Endometrium (tissue), 2 donors: Measurements from ENCODE around the gene SPINK7.

Experiments used
- FAIRE-seq: peaks from 2 replicates; lab custom pipeline; 2012; peaks lifted over from hg19 to GRCh38; lab: Jason Lieb, UNC
- donor health status: control.
- donor health status: control.

SPINK7 gene

DNA sequence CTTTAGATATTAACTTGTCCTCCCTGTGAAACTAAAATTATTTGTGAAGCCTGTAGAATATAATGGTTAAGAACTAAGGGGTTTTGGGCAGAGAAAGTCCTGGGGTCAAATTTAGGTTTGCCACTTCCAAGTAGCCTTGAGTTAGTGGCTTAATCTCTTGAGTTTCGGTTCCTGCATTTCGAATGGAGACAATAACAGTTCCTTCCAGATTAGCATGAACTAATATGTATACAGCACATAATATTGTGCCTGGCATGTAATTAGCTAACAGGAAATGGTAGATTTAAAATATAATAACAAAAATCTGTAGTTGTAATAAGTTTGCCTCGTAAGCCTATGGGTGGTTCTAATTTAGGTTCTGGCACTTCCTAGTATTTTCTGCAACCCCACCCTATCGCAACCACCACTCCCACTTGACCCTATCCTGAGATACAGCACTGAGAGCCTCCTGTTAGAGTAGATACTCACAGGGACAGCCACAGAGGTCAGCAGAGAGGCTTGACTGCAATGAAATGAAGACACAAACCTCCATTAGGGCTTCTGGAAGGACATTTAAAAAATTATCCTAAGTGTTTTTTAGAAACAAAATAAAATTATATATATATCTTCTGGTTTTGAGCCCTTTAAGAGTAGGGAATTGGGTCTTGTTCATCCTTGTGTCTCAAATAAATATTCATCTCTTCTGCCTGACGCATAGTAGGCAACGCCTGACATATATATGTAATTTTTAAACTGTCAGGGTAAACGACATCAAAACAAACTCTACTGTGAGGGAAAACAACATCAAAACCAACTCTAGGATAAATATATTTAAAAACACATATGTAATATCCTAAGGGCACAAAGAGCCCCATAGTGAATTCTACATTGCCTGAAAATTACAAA, 31.6 kb downstream of the SPINK7 start:
- no peak for FAIRE-seq

DNA sequence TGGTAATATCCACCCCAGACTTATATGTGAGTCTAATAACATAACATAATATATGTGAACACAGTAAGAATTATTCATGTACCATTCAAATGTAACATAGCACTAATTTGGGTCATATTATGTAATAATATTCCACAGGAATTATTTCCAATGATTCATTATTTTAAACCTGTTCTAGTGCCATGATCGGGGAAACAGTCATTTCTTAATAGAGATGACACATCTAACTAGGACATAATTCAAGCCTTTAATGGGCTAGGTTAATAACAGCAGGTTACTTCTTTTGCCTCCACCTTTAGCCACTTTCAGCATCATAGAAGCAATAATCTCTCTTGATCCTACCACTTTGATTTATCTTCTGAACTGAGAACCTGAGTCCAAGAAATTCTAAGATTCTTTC, 35.5 kb downstream of the SPINK7 start:
- no peak for FAIRE-seq

DNA sequence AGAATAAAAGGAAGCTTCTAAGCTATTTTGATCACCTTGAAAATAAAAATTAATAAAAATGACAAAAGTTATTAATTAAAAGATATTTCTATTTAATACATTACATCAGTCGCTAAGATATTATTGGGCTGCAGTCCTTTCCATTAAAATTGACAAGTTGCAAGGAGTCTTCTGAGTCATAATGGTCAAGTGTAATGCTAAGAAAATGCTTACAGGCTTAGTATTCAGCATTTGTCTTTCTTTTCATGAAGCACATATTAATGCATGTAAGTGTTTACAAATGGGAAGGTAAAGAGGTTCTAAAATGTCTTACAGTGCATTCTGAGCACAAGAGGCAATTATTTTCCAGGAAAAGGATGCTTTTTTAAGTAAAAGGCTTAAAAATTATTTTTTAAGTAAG, 40.5 kb downstream of the SPINK7 start:
- FAIRE-seq, result no peak

DNA sequence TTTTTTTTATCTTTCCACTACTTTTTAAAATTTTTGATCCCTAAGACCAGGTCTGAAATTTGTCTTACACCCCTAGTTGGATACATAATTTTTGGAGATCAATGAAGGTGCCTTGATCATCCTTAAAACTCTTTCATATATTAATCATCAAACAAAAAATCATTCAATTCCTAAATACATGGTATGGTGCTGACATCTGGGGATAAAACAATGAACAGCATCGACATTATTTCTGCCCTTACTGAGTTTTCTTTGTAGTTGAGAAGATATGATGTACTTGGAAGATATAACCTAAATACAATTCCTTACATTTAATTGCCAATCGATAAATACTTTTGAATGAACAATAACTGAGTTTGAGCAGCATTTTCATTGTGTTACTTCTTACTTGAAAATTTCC, 41.4 kb downstream of the SPINK7 start:
- FAIRE-seq, result no peak

DNA sequence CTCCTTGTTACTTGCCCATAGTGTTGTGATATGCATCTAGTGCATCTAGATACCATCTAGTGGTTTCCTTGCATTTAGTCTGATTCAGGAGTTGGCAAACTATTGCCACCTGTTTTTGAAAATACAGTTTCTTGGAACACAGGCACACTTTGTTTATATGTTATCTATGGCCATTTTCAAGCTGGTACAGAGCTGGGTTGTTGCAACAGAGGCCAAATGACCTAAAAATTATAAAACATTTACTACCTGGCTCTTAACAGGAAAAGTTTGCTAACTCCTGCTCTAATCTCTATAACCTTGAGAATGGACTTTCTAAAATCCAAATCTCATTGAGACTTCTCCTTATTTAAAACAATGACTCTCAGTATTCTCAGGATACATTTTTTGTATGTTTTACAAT, 52.1 kb downstream of the SPINK7 start:
- FAIRE-seq, result no peak
